Left colon (tissue), 2 donors: ENCODE data around the gene PFDN4. TPM values are rescaled to one million over a fixed set of nuclear protein-coding genes. Genes with fewer than 3 reads are reported as not detected.
"Not testable (repeated sequence)": the region's sequence is repeated elsewhere in the genome, so short reads cannot be mapped to it uniquely, and the experiment has no call there.

Source experiments
- ATAC-seq: fragments of 200-7000 bp; cut with Tn5 transposase; one replicate; pipeline ENCODE4 v1.9.1; 2020; ENCODE audit warnings: mild to moderate bottlenecking, moderate library complexity
- DNase-seq, 2 donors: peaks; one replicate each; pipeline ENCODE4 v3.0.0-alpha.2; 2020
- intact Hi-C, 2 donors: fragments of 100-400 bp; cut with DNase I in 1 of 2; cut with micrococcal nuclease in 1 of 2; formaldehyde crosslinking; loops; one replicate each; pipeline versions ENCODE4 v1.11.2 to v1.14.0; 2022; cut with DNase I, micrococcal nuclease
- total RNA-seq, 2 donors: library from RNA; stranded (reverse); fragmentation: NEBNext Ultra II Directional; extraction: Animal tissue kit (Norgen Biotek cat#: 25700); gene quantifications; one replicate each; pipeline ENCODE4 v1.2.1, GENCODE V29; 2021
- donor health status: DM: no; HTN: no; CAD: no.
- donor health status: DM: yes; HTN: yes; CAD: no.

PFDN4 gene
- total RNA-seq, 2 donors from 2014 or later, result 11.1 to 14.7 TPM

DNA sequence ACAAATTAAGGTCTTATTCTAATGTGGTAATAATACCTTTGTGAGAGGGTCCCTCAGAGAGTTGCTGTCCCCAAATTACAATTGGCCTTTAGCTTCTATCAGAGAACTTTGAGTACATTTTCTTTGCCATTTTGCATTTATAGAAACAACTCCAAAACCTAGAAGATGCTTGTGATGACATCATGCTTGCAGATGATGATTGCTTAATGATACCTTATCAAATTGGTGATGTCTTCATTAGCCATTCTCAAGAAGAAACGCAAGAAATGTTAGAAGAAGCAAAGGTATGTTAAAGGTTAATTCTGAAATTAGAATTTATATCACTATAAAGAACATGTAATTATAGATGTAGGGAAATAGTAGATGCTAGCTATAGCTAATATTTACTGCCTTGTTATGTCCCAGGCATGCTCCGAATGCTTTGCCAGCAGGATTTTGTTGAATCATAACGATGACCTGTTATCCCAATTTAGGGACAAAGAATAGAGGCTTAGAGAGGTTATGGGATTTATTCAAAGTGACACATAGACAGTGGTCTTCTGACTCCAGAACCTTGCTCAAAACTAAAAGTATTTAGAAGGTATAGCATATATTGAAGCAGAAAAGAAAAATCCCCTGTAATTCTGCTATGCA, 7.4 kb downstream of the PFDN4 start:
- ATAC-seq, result no peak
- no peak for DNase-seq
- intact Hi-C loops, result loop anchor here in 1 of 2 donors (10.0 kb wide), 1 partner anchor 430 kb away; no protein-coding TSS in a partner anchor

DNA sequence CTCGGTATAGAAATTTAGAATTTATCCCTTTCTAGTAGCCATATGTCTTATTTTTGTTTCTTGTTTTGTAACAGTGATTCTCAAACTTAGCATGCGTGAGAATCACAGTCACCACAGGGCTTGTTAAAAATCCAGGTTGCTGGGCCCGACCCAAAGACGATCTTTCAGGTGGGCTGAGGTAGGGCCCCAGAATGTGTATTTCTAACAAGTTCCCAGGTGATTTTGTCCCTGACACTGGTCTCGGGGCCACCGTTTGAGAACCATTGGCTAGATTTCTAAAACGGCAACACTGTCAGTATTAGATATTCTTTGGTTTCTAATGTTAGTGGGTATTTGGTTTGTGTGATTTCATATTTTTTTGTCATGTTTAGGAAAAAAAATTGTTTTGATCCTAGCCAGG, 9.9 kb downstream of the PFDN4 start:
- intact Hi-C loops, result loop anchor here in 1 of 2 donors (10.0 kb wide), 1 partner anchor 427 kb away; no protein-coding TSS in a partner anchor
- ATAC-seq, result no peak
- DNase-seq, result no peak

GRCh38 chr20:54218470-54218869, 10.6 kb downstream of the PFDN4 start:
- intact Hi-C loops, result loop anchor here in 1 of 2 donors (10.0 kb wide), 1 partner anchor 426 kb away; no protein-coding TSS in a partner anchor
- ATAC-seq (no peak), DNase-seq (no peak)

DNA sequence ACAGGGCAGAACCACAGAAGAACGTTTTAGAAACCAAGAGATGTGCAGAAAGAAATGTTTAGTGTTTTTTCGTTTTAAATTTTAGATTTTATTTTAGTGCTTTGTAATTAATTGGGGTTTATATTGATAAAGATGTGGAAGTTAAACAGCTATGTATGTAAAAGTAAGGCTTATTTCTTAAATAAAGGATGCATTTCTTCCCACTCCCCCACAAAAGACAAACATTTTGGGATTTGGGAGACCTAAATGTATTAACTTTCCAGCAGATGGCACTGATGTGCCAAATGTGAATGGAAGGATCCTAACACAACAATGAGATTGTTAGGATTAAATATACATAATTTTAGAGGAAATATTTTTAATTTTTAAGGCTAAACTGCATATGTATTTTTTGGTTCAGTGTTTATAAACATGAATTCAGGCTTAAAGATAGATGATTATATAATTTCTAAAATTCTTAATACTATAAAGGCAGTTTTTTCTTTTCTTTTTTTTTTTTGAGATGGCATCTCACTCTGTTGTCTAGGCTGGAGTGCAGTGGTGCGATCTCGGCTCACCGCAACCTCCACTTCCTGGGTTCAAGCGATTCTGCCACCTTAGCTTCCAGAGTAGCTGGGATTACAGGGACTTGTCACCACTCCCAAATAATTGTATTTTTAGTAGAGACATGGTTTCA, 12.0 kb downstream of the PFDN4 start:
- ATAC-seq (no peak), DNase-seq (no peak)
- intact Hi-C loops, result loop anchor here in 1 of 2 donors (10.0 kb wide), 2 partner anchors 145 to 425 kb away; no protein-coding TSS in a partner anchor

- no peak for ATAC-seq
- DNase-seq, result no peak
- intact Hi-C loops, result loop anchor here in 1 of 2 donors (10.0 kb wide), 1 partner anchor 144 kb away; no protein-coding TSS in a partner anchor
Measured at GRCh38 chr20:54220722-54221121, 12.8 kb downstream of the PFDN4 start.

DNA sequence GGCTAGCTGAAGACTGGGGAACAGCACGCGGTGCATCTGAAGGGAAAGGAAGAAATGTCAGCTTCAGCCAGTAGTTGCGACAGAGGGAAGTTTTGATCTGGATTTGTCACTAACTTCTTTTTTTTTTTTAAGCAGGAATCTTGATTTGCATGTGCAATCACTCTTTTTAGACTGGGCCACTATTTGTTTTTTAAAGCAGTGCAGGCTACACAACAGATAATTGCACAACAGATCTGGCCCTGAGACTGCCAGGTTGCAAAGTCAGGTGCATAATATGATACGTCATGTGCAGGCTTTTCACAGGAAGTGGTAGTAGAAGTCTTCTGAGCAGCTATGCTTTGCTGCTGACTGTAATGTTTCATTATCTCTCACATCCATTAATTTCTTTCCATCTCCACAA, 13.5 kb downstream of the PFDN4 start:
- intact Hi-C loops, result loop anchor here in 1 of 2 donors (10.0 kb wide), 1 partner anchor 143 kb away; no protein-coding TSS in a partner anchor
- DNase-seq, result no peak
- no peak for ATAC-seq

GRCh38 chr20:54221996-54222890, 14.4 kb downstream of the PFDN4 start:
- DNase-seq (no peak), ATAC-seq (no peak)
- intact Hi-C loops, result loop anchor here in 1 of 2 donors (10.0 kb wide), 1 partner anchor 143 kb away; no protein-coding TSS in a partner anchor

DNA sequence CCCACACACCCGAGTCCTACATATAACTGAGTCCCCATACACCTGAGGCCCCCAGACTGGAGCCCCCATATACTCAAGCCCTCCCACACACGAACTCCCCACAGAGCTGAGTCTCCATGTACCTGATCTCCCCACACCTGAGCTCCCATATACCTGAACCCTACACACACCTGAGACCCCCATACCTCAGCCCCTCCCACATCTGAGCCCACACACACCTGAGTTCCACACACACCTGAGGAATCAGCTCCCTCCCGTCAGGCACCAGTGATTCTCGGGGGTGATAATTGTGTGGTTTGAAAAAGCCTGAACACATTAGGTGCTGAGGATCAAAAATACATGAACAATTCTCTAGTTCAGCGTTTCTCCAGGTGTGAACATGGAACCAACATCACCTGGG, 15.4 kb downstream of the PFDN4 start:
- intact Hi-C loops, result loop anchor here in 1 of 2 donors (10.0 kb wide), 1 partner anchor 142 kb away; no protein-coding TSS in a partner anchor
- no peak for DNase-seq
- ATAC-seq, result no peak

DNA sequence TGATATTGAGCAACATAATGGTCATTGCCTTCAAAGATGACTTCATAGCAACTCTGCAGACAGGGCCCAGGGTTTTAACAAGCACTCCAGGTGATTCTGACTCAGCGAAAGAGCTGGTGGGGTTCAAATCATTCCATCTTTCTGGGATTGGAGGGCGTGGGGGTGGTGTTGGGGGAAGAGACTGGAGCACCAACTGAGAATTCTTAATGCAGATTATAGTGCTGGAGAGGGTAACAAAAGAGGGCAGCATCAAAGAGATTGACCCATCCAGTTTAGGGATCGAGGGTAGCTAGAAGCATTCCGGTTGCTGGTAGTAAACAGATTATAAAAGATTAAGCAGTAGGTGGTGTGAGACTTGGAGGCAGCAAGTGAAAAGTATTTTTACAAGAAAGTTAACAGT, 15.9 kb downstream of the PFDN4 start:
- ATAC-seq (no peak), DNase-seq (no peak)
- intact Hi-C loops, result loop anchor here in 1 of 2 donors (10.0 kb wide), 1 partner anchor 141 kb away; no protein-coding TSS in a partner anchor

DNA sequence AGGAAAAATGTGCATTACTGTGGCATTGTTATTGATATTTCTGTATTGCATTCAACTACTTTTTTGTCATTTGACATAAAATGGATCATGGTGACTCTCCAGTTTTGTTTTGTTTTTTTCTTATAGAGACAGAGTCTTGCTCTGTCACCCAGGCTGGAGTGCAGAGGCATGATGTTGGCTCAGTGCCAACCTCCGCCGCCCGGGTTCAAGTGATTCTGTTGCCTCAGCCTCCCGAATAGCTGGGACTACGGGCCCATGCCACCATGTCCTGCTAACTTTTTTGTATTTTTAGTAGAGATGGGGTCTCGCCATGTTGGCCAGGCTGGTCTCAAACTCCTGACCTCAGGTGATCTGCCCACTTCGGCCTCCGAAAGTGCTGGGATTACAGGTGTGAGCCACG, 16.8 kb downstream of the PFDN4 start:
- not testable (repeated sequence) for DNase-seq
- intact Hi-C loops, result loop anchor here in 1 of 2 donors (10.0 kb wide), 1 partner anchor 140 kb away; no protein-coding TSS in a partner anchor

GRCh38 chr20:54227241-54227640, 19.4 kb downstream of the PFDN4 start:
- DNase-seq (no peak), ATAC-seq (no peak)
- intact Hi-C loops, result loop anchor here in 1 of 2 donors (10.0 kb wide), 1 partner anchor 138 kb away; no protein-coding TSS in a partner anchor

More for the DNA sequence above, 16.8 kb downstream of the PFDN4 start:
- not testable (repeated sequence) for ATAC-seq

GRCh38 chr20:54227751-54228150, 19.9 kb downstream of the PFDN4 start:
- ATAC-seq (no peak), DNase-seq (no peak)
- intact Hi-C loops, result loop anchor here in 1 of 2 donors (10.0 kb wide), 1 partner anchor 137 kb away; no protein-coding TSS in a partner anchor

- intact Hi-C loops, result loop anchor here in 1 of 2 donors (10.0 kb wide), 1 partner anchor 136 kb away; no protein-coding TSS in a partner anchor
- DNase-seq, result no peak
- ATAC-seq, result no peak
Measured at GRCh38 chr20:54228841-54229240, 21.0 kb downstream of the PFDN4 start.

GRCh38 chr20:54229566-54230160, 21.8 kb downstream of the PFDN4 start:
- ATAC-seq (no peak), DNase-seq (no peak)
- intact Hi-C loops, result loop anchor here in 1 of 2 donors (10.0 kb wide), 1 partner anchor 135 kb away; no protein-coding TSS in a partner anchor

GRCh38 chr20:54231036-54231435, 23.1 kb downstream of the PFDN4 start:
- DNase-seq, result no peak
- intact Hi-C loops, result no loop called here
- ATAC-seq, result no peak

DNA sequence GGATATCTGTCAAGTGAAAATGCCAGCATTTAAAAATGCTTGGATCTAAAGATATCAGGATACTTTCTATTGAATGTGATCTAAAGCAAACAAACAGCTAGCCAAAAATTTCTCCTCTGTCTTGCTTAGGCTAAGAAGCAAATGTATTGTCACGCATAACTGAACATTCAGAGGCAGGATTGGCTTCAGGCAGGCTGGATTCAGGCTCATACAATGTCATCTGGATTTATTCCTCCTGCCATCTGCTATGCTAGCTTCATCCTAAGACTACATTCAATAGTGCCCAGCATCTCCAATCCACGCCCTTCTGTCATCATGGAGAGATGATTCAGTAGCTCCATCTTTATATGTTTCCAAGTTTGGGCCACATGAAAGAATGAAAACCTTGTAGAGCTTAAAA, 27.1 kb downstream of the PFDN4 start:
- no peak for ATAC-seq
- no peak for DNase-seq
- intact Hi-C loops, result no loop called here

DNA sequence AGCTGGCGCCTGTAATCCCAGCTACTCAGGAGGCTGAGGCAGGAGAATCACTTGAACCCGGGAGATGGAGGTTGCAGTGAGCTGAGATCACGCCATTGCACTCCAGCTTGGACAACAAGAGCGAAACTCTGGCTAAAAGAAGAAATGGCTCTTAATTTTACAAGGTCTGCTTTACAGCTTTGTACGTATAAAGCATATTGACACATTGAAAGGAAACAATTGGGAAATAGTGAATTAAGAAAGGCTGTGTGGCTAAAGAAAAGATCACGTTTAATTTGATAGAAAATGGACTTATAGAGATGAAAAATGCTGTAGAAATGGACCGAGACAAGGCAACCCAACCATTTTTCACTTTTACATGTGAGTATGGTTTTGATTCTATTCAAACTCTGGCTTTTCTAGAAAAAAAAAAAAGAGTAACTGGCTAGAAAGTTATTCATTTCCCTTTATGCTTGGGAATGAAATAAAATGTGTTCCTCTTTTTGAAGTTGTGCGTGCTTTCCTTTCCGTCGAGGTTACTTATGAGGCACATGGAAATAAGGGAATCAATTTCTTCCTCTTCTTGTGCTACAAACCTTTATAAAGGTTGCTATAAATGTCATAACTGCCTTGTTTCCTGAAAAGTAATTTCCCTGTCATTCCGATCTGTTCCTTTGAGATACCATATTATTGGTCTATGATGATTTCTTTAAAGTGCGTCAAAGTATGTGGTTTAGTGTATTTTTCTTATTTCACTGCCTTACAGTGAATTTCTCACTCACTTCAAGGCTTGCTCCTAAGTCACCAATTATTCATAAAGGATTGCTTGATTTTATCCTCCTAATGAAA, 29.4 kb downstream of the PFDN4 start:
- no peak for ATAC-seq
- DNase-seq, result no peak
- intact Hi-C loops, result no loop called here
